Prostate gland (tissue), 2 donors: Measurements from ENCODE around the gene CLIC1. TPM values are rescaled to one million over a fixed set of nuclear protein-coding genes. Genes with fewer than 3 reads are reported as not detected.

ENCODE experiments used
- DNase-seq: peaks from one replicate; pipeline ENCODE4 v3.0.0-alpha.2; 2019; ENCODE audit warnings: low spot score
- H3K27ac ChIP-seq, 2 donors: fragments of 200-600 bp; sonication (generic); 2 replicates each; pipeline ENCODE4 v1.5.1; 2017 to 2019
- H3K27me3 ChIP-seq: fragments of 200-600 bp; sonication (generic); replicated peaks from 2 replicates; pipeline ENCODE4 v1.5.1; 2019; ENCODE audit not compliant: insufficient read depth
- H3K36me3 ChIP-seq, 2 donors: fragments of 200-600 bp; sonication (generic); 1 replicate in 1 of 2; 2 replicates in 1 of 2; pipeline versions ENCODE4 v1.5.1 to v1.8.1; 2017 to 2019
- H3K4me1 ChIP-seq: fragments of 200-600 bp; sonication (generic); replicated peaks from 2 replicates; pipeline ENCODE4 v1.5.1; 2019
- H3K4me3 ChIP-seq, 2 donors: fragments of 200-600 bp; sonication (generic); 2 replicates each; pipeline ENCODE4 v1.5.1; 2017 to 2019
- H3K9me3 ChIP-seq: fragments of 200-600 bp; sonication (generic); 2 replicates; pipeline ENCODE4 v1.5.1; 2017
- CTCF ChIP-seq, 4 experiments: fragments of 200-600 bp in 2 of 4; fragments of 450-650 bp in 2 of 4; sonication (generic) in 2 of 4; IDR thresholded peaks; 1 replicate in 3 of 4; 2 replicates in 1 of 4; pipeline ENCODE4 v1.5.1; 2016 to 2019; ENCODE audit warnings: antibody characterized with exemption in 4 of 4, mild to moderate bottlenecking in 2 of 4, moderate library complexity in 2 of 4
- POLR2A ChIP-seq: fragments of 450-650 bp; IDR thresholded peaks from one replicate; pipeline ENCODE4 v1.6.1; 2016; ENCODE audit warnings: antibody characterized with exemption, mild to moderate bottlenecking
- POLR2AphosphoS5 ChIP-seq: sonication (generic); formaldehyde crosslinking; IDR thresholded peaks from one replicate; pipeline ENCODE4 v1.6.1; 2017; ENCODE audit warnings: antibody characterized with exemption
- WGBS: methylation state at CpG from one replicate; pipeline ENCODE4 v1.1.5; 2018; 5-methylcytosine and 5-hydroxymethylcytosine counted together
- intact Hi-C: fragments of 100-400 bp; cut with DNase I; formaldehyde crosslinking; loops from one replicate; pipeline ENCODE4 v1.14.2; 2022
- total RNA-seq, 2 donors: library from RNA; depleted of rRNA; stranded (reverse); fragments of >200 nt; gene quantifications; one replicate each; pipeline ENCODE4 v1.1.0, GENCODE V29; 2016

The CLIC1 gene
- total RNA-seq, 2 donors from 2014 or later, result 224 to 331 TPM

- TF ChIP-seq CTCF (IDR thresholded peaks at IDR 0.05) (no peak), POLR2AphosphoS5 (no peak)
- 93% methylated on average over 9 of the region's 9 CpGs for WGBS
- intact Hi-C loops, result no loop called here
Measured at GRCh38 chr6:31765559-31765909, 29.2 kb upstream of the CLIC1 start.

GRCh38 chr6:31764198-31764597 lies 27.9 kb upstream of the CLIC1 start:
- Histone ChIP-seq H3K27ac (no peak overlapping the region), H3K9me3 (no peaks in the 10 kb centered on the region), H3K27me3 (no peaks in the 10 kb centered on the region), H3K4me3 (no peak overlapping the region), H3K4me1 (no peaks in the 10 kb centered on the region), H3K36me3 (no peaks in the 10 kb centered on the region)
- 90% methylated on average over 4 of the region's 4 CpGs for WGBS
- DNase-seq, result no peak
- TF ChIP-seq POLR2AphosphoS5 (no peak), POLR2A (no peak), CTCF (IDR thresholded peaks at IDR 0.05) (no peak)
- intact Hi-C loops, result no loop called here

More at GRCh38 chr6:31765559-31765909, 29.2 kb upstream of the CLIC1 start:
- Histone ChIP-seq H3K36me3 (no peaks in the 10 kb centered on the region), H3K9me3 (no peaks in the 10 kb centered on the region), H3K4me3 (no peak overlapping the region), H3K27me3 (no peaks in the 10 kb centered on the region), H3K4me1 (no peaks in the 10 kb centered on the region), H3K27ac (no peak overlapping the region)
- DNase-seq, result no peak

- H3K27ac ChIP-seq, result no peak overlapping the region
- H3K4me3 ChIP-seq, result no peak overlapping the region
- no peaks in the 10 kb centered on the region for H3K27me3 ChIP-seq
- H3K4me1 ChIP-seq, result no peaks in the 10 kb centered on the region
- no peaks in the 10 kb centered on the region for H3K36me3 ChIP-seq
- WGBS, result 20% methylated on average over 1 of the region's 1 CpG
- H3K9me3 ChIP-seq, result no peaks in the 10 kb centered on the region
- no peak for DNase-seq
- TF ChIP-seq CTCF (IDR thresholded peaks at IDR 0.05) (no peak), POLR2AphosphoS5 (no peak), POLR2A (no peak)
- intact Hi-C loops, result no loop called here
Measured at GRCh38 chr6:31763619-31763940, 27.2 kb upstream of the CLIC1 start.

GRCh38 chr6:31762878-31763618 lies 26.7 kb upstream of the CLIC1 start:
- H3K36me3 ChIP-seq, result no peaks in the 10 kb centered on the region
- no peak overlapping the region for H3K4me3 ChIP-seq
- H3K27ac ChIP-seq, result no peak overlapping the region
- no peak for DNase-seq
- TF ChIP-seq POLR2A (no peak), POLR2AphosphoS5 (no peak), CTCF (IDR thresholded peaks at IDR 0.05) (no peak)
- intact Hi-C loops, result no loop called here
- H3K27me3 ChIP-seq, result no peaks in the 10 kb centered on the region
- H3K4me1 ChIP-seq, result no peaks in the 10 kb centered on the region
- 66% methylated on average over 7 of the region's 8 CpGs for WGBS
- H3K9me3 ChIP-seq, result no peaks in the 10 kb centered on the region

- 80% methylated on average over 4 of the region's 4 CpGs for WGBS
- DNase-seq, result no peak
- no peaks in the 10 kb centered on the region for H3K36me3 ChIP-seq
- no peaks in the 10 kb centered on the region for H3K27me3 ChIP-seq
- H3K27ac ChIP-seq, result no peak within 1 kb of the TSS
- H3K4me3 ChIP-seq, result no peak within 1 kb of the TSS
- no peaks in the 10 kb centered on the region for H3K4me1 ChIP-seq
- intact Hi-C loops, result no loop called here
- H3K9me3 ChIP-seq, result no peaks in the 10 kb centered on the region
- no peak for TF ChIP-seq CTCF (IDR thresholded peaks at IDR 0.05)
- no peak for TF ChIP-seq POLR2A
- TF ChIP-seq POLR2AphosphoS5, result no peak
Measured at GRCh38 chr6:31762356-31762755, 26.0 kb upstream of the CLIC1 start, which contains the start of gene SAPCD1. TSS of gene SAPCD1 (plus strand) at chr6:31762656. CDS start at chr6:31763055, 399 bp downstream.
